ENCODE measurements around the gene RSAD1. TPM values are rescaled to one million over a fixed set of nuclear protein-coding genes. Genes with fewer than 3 reads are reported as not detected.

The RSAD1 gene
- total RNA-seq, 3 donors from 2014 or later (not counting 1 experiment from before 2014, with no cell fraction given), result 49.0 to 71.3 (median 56.5) TPM

GRCh38 chr17:50440172-50440837, 38.4 kb upstream of the RSAD1 start:
- intact Hi-C loops (cut with micrococcal nuclease), result no loop called here
- ATAC-seq (no peak), DNase-seq (no peak)
- no peaks in the 10 kb centered on the region for H3K4me1 Mint-ChIP-seq
- H3K27ac Mint-ChIP-seq, result no peak overlapping the region
- Histone ChIP-seq H3K4me3 (ENCODE audit: low read length) (no peak overlapping the region), H3K27ac (ENCODE audit: low read length) (no peak overlapping the region), H3K36me3 (ENCODE audit: control insufficient read depth, insufficient read depth, low read length) (no peaks in the 10 kb centered on the region), H3K27me3 (ENCODE audit: control insufficient read depth, insufficient read depth, low read length) (no peaks in the 10 kb centered on the region), H3K4me1 (ENCODE audit: control insufficient read depth, insufficient read depth, low read length) (no peaks in the 10 kb centered on the region), H3K9me3 (ENCODE audit: control insufficient read depth, insufficient read depth, low read length) (no peaks in the 10 kb centered on the region)
- no peak for TF ChIP-seq CTCF (IDR thresholded peaks at IDR 0.05)
- no peaks in the 10 kb centered on the region for H3K9me3 Mint-ChIP-seq
- H3K27me3 Mint-ChIP-seq (ENCODE audit: low read depth in 2 of 2), result no peaks in the 10 kb centered on the region
- WGBS (ENCODE audit: insufficient coverage), result 90% methylated on average over 4 of the region's 4 CpGs
- no peaks in the 10 kb centered on the region for H3K36me3 Mint-ChIP-seq
- no peak overlapping the region for H3K4me3 Mint-ChIP-seq

DNA sequence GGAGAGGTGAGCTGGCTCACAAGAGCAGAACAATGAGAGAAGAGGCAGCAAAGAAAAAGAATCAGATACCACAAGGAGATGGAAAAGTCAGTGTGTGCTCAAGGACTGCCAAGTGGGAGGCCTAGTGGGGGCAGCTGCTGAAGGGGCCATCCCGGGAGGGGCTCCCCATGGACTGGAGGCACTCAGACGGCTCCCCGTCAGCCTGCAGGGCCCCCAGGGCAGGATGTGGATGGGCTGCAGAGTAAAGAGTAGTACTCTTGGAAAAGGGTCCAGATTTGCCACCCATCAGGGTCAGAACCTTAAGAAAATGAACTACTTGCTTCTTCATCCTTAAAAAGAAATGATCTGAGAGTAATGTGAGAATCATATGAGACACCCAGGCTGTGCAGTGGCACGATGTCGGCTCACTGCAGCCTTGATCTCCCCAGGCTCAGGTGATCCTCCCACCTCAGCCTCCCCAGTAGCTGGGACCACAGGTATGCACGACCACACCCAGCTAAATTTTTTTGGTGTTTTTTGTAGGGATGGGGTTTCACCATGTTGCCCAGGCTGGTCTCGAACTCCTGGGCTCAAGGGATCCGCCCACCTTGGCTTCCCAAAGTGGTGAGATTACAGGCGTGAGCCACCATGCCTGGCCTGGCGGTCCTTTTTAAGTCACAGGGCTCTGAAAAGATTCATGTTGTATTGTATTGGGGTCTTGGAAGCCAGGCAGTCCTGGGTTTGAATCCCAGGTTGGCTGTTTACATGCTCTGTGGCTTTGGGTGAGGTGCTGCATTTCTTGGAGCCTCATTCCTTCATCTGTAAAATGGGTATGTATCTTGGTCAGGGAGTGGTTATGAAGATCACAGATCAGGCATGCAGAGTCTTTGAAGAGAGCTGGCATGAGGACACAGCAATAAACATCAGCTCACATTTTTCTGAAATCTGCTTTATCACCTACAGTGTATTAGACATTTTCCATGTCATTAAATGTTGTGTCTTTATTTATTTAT, 37.5 kb upstream of the RSAD1 start:
- no peaks in the 10 kb centered on the region for H3K9me3 Mint-ChIP-seq
- H3K27me3 Mint-ChIP-seq (ENCODE audit: low read depth in 2 of 2), result no peaks in the 10 kb centered on the region
- no peaks in the 10 kb centered on the region for H3K9me3 ChIP-seq (ENCODE audit: control insufficient read depth, insufficient read depth, low read length)
- H3K4me3 Mint-ChIP-seq, result no peak overlapping the region
- H3K4me3 ChIP-seq (ENCODE audit: low read length), result no peak overlapping the region
- H3K27me3 ChIP-seq (ENCODE audit: control insufficient read depth, insufficient read depth, low read length), result no peaks in the 10 kb centered on the region
- ATAC-seq, result no peak
- intact Hi-C loops (cut with micrococcal nuclease), result no loop called here
- TF ChIP-seq CTCF (IDR thresholded peaks at IDR 0.05), result no peak
- no peaks in the 10 kb centered on the region for H3K4me1 Mint-ChIP-seq
- WGBS (ENCODE audit: insufficient coverage), result 93% methylated on average over 9 of the region's 10 CpGs
- H3K27ac ChIP-seq (ENCODE audit: low read length), result no peak overlapping the region
- no peaks in the 10 kb centered on the region for H3K36me3 ChIP-seq (ENCODE audit: control insufficient read depth, insufficient read depth, low read length)
- H3K36me3 Mint-ChIP-seq, result no peaks in the 10 kb centered on the region
- H3K4me1 ChIP-seq (ENCODE audit: control insufficient read depth, insufficient read depth, low read length), result no peaks in the 10 kb centered on the region
- H3K27ac Mint-ChIP-seq, result no peak overlapping the region
- no peak for DNase-seq

DNA sequence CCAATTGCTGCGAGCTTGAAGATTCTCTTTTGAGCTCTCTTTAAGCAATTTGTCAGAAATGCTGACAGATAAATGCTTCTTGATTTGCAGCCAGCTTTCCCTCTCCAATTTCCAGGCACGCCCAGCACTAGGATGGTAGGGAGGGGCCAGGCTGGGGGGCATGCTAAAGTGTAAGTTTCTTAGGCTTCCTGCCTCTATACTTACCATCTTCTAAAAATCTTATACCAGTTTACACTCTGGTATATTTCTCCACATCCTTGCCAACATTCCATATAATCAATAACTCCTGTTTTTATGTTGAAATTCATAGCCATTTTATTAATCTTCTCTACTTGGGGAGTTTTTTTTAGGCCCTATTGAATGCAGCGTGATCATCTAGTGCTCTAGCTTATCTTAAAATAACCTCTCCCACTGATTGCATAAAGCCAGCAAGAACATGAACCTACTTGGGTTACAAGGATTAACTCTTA, 35.1 kb upstream of the RSAD1 start:
- no peaks in the 10 kb centered on the region for H3K36me3 ChIP-seq (ENCODE audit: control insufficient read depth, insufficient read depth, low read length)
- H3K4me1 Mint-ChIP-seq, result peaks cover 0 to 5% of the 10 kb centered on the region in 2 donors
- no peak overlapping the region for H3K27ac ChIP-seq (ENCODE audit: low read length)
- H3K4me3 ChIP-seq (ENCODE audit: low read length), result no peak overlapping the region
- no peaks in the 10 kb centered on the region for H3K27me3 Mint-ChIP-seq (ENCODE audit: low read depth in 2 of 2)
- intact Hi-C loops (cut with micrococcal nuclease), result no loop called here
- no peaks in the 10 kb centered on the region for H3K9me3 ChIP-seq (ENCODE audit: control insufficient read depth, insufficient read depth, low read length)
- H3K27ac Mint-ChIP-seq, result no peak overlapping the region
- no peak for TF ChIP-seq CTCF (IDR thresholded peaks at IDR 0.05)
- H3K4me3 Mint-ChIP-seq, result no peak overlapping the region
- WGBS (ENCODE audit: insufficient coverage), result 100% methylated on average over 2 of the region's 3 CpGs
- H3K36me3 Mint-ChIP-seq, result no peaks in the 10 kb centered on the region
- H3K9me3 Mint-ChIP-seq, result no peaks in the 10 kb centered on the region
- no peaks in the 10 kb centered on the region for H3K27me3 ChIP-seq (ENCODE audit: control insufficient read depth, insufficient read depth, low read length)
- ATAC-seq, result no peak
- no peaks in the 10 kb centered on the region for H3K4me1 ChIP-seq (ENCODE audit: control insufficient read depth, insufficient read depth, low read length)
- no peak for DNase-seq
